AG04449 (cell line): ENCODE results near the gene WNT11.

Experiments
- CTCF ChIA-PET: fragments of 350-600 bp; formaldehyde crosslinking; extraction: SDS; loops from one replicate; lab custom pipeline; 2021; ENCODE audit warnings: antibody characterized with exemption; lab: Yijun Ruan, JAX
- POLR2A ChIA-PET: fragments of 400-600, 350-600 bp; formaldehyde crosslinking; extraction: SDS; loops from one replicate; lab custom pipeline; 2020; ENCODE audit warnings: antibody characterized with exemption, inconsistent platforms; lab: Yijun Ruan, JAX
- DNase-seq: peaks from one replicate; pipeline ENCODE4 v3.0.0-alpha.2; 2010; ENCODE audit warnings: low read depth, low spot score
- H3K4me3 ChIP-seq: 2 replicates; pipeline ENCODE4 v1.5.1; 2011; ENCODE audit warnings: low read depth, mild to moderate bottlenecking, control low read depth, low read length
- TF ChIP-seq, protein P1 (sequence below): IDR thresholded peaks from one replicate; pipeline ENCODE4 v1.5.1; 2011; ENCODE audit warnings: mild to moderate bottlenecking, moderate library complexity, low read length, control low read depth, inconsistent platforms; ENCODE audit not compliant: insufficient read depth; ENCODE audit errors: missing control alignments

The WNT11 gene

DNA sequence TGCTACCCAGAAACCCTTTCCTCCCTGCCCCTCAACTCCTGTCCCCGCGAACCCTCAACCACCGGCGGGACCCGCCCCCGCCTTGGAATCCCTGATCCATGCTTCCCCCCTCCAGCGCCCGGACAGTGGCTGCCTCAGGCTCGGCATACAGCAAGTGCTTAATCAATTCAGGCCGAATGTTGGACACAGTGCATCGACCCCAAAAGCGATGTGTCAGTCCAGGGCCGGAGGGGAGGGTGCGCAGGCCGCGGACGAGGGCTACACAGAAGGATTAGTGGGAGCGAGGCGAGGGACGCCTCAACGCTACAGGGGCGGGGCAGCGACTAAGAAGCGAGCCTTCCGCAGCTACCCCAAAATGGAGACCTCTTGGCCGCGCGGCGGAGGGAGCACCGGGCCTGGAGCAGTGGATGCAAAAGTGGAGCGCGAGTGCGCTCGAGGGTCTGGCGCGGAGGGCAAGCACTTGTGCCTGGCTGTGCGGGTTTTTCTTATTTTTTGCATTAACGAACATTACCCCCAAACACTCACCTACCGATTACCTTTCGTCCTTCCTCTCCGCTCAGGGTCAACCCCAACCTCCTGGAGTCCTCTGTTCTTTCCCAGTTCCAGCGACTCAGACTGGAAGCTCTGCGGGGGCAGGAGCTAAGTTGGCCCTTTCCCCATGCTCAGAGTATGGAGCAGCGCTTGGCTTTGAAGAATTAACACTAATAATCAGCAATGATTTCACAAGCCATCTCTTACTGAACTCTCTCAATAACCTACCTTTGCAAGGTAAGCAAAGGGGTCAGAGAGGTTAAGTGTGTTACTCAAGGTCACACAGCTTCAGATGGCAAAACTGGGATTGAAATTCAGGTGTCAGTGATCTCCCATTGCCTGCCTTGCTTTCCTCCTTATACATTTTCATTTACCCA lies 30.0 kb upstream of the WNT11 start:
- POLR2A ChIA-PET = interaction anchor here (0.7 kb wide), 1 partner anchor 51 kb away, joined by 3 read pairs; no protein-coding TSS in a partner anchor
- CTCF ChIA-PET = interaction anchor here (1.2 to 8.3 kb wide), 3 partner anchors 28 to 95 kb away, joined by 3 to 60 read pairs (median 3); partner anchors contain the start of gene WNT11
- no peak for DNase-seq
- peak overlapping the region; percentile 92 for H3K4me3 ChIP-seq
- TF ChIP-seq, protein P1, sequence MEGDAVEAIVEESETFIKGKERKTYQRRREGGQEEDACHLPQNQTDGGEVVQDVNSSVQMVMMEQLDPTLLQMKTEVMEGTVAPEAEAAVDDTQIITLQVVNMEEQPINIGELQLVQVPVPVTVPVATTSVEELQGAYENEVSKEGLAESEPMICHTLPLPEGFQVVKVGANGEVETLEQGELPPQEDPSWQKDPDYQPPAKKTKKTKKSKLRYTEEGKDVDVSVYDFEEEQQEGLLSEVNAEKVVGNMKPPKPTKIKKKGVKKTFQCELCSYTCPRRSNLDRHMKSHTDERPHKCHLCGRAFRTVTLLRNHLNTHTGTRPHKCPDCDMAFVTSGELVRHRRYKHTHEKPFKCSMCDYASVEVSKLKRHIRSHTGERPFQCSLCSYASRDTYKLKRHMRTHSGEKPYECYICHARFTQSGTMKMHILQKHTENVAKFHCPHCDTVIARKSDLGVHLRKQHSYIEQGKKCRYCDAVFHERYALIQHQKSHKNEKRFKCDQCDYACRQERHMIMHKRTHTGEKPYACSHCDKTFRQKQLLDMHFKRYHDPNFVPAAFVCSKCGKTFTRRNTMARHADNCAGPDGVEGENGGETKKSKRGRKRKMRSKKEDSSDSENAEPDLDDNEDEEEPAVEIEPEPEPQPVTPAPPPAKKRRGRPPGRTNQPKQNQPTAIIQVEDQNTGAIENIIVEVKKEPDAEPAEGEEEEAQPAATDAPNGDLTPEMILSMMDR = no peak

DNA sequence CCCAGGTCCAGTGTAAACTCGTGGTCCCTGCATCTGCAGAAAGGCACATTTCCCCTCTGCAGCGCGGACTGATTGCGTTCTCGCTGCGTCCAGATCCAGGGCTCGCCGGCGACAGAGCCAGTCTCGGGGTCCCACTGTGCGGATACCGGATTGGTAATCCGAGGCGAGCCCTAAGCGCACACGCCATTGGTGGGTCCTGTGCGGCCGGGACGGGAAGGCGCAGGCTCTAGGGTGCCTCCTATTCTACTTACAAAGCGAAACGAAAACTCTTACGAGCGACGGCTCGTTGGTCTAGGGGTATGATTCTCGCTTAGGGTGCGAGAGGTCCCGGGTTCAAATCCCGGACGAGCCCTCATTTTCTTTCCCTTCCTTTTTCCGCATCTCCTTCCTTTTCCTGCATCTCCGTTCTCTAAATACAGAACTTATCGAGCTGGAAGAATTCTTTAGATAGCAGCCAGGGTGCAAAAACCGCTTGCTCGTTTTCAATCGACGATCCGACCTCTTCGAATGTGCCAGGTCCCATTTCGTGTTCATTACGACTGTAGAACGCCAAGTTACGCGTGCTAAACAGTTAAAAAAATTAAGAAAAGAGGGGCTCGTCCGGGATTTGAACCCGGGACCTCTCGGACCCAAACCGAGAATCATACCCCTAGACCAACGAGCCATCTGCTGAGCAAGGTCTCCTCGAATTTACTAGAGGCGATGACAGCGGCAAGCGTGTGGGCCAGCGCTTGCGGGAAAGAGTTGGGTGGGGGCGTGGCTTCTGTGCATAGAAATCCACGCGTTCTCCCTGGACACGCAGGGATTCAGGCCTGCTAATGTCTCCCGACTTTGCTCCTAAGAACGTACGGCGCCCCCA lies 29.2 kb upstream of the WNT11 start:
- ChIA-PET CTCF (interaction anchor here (1.0 to 8.3 kb wide), 6 partner anchors 11 to 433 kb away, joined by 3 to 60 read pairs (median 6); partner anchors contain the start of gene WNT11), POLR2A (interaction anchor here (0.7 to 0.8 kb wide), 2 partner anchors 51 to 75 kb away, joined by 3 read pairs; no protein-coding TSS in a partner anchor)
- peak overlapping the region; percentile 92 for H3K4me3 ChIP-seq
- TF ChIP-seq, protein P1 = no peak
- peak; percentile 45 for DNase-seq

DNA sequence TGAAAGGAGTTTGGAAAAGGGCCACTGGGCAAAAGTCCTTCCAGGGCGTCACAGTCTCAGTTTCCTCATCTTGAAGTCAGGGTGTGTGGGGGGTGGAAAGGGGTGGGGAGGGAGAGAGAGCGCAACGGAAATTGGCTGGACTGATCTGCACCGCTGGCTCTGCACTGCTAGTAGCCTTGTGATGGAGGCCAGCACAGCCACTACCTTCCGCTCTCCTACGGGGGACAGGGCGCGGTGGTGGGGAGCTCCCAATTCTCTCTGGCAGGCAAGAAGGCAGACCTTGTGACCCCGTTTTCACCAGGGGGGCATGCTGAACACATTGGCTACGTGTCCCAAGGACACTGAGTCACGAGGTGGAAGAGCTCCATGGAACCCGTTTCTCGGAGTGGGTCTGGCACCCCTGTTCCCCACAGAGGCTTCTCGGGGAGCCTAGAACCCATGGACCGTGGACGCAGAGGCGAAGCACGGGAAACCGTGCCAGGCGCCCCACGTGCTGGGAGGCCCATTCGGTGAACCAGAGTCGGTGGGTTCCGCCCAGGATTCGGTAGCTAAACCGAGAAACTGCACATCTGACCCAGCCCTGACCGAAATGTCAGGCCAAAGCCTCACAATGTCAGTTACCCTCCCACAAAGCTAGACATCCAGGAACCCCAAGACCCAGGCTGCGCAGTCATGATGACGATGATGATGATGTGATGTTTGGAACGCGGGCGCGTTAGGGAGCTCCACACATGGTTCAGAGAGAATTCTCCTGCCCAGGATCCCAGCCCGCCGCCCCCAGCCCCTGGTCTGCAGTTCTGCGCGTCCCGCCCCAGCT lies 28.3 kb upstream of the WNT11 start:
- TF ChIP-seq, protein P1 = no peak
- CTCF ChIA-PET = interaction anchor here (1.0 to 8.3 kb wide), 8 partner anchors 10 to 432 kb away, joined by 3 to 60 read pairs (median 4); partner anchors contain the start of gene WNT11
- DNase-seq = no peak
- POLR2A ChIA-PET = interaction anchor here (0.6 to 0.8 kb wide), 2 partner anchors 76 to 1368 kb away, joined by 3 read pairs; no protein-coding TSS in a partner anchor
- peak overlapping the region; percentile 92 for H3K4me3 ChIP-seq

DNA sequence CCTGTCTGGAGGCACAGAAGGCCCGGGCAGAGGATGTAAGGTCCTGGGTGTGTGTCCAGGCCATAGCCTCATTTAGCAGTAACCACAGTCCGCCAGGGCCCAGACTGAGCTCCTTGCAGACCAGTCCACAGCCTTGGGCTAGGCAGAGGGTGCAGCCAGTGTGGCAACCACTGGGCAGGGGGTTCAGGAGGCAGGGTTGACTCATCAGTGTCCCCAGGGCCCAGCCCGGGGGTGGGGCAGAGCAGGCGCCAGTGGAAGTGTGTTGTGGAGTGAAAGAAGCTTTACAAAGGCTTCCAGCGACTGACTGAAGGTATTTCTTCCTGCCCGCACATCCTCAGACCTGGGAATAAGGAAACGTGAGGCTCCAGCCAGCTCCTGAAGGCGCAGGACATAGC lies 27.7 kb upstream of the WNT11 start:
- CTCF ChIA-PET = interaction anchor here (1.3 to 8.3 kb wide), 6 partner anchors 9 to 280 kb away, joined by 3 to 60 read pairs (median 6); partner anchors contain the start of gene WNT11
- no peak overlapping the region; the same call in 1 of the 2 replicates for H3K4me3 ChIP-seq
- POLR2A ChIA-PET = interaction anchor here (0.6 kb wide), 1 partner anchor 1369 kb away, joined by 3 read pairs; no protein-coding TSS in a partner anchor
- TF ChIP-seq, protein P1 = no peak
- no peak for DNase-seq

DNA sequence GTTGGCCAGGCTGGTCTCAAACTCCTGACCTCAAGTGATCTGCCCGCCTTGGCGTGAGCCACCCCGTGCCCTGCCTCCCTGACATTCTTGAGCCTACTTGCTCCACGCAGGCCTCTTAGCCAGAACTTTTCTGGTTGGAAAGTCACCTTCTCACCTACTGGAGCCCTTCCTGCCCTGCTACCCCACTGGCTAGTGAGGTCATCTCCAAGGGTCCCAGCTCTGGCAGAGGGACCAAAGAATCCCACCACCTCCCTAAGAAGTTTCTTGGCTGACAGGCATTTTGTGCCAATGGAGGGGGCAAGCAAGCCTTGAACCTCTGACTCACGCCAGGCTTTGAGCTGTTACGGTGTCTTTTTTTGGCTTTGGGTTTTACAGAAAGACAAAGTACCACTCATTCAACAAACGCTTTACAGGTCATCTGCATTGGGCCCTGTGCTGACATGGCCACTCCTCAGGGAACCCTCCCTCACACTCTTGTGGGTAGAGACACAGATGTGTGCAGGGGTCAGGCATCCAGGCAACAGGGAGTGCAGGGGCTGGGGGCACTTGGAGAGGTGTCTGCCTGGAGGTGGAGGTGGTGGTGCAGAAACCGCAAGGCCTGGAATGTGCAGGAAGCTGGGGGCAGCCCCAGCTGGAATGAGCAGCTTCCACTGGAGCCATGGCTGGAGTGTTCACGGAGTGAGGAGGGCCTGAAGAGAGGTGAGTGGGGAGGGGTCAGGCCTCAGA lies 27.1 kb upstream of the WNT11 start:
- H3K4me3 ChIP-seq = no peak overlapping the region
- CTCF ChIA-PET = interaction anchor here (0.7 to 8.3 kb wide), 7 partner anchors 9 to 281 kb away, joined by 3 to 60 read pairs (median 5); partner anchors contain the start of gene WNT11
- no peak for DNase-seq
- TF ChIP-seq, protein P1 = no peak
- POLR2A ChIA-PET = no interaction called here
